Smooth muscle cell of the brain vasculature (primary cell): ENCODE results near the gene TRHDE.

Source experiments
- DNase-seq: peaks from one replicate; pipeline ENCODE4 v3.0.0-alpha.2; 2012; ENCODE audit warnings: low read depth, low spot score

Gene TRHDE

DNA sequence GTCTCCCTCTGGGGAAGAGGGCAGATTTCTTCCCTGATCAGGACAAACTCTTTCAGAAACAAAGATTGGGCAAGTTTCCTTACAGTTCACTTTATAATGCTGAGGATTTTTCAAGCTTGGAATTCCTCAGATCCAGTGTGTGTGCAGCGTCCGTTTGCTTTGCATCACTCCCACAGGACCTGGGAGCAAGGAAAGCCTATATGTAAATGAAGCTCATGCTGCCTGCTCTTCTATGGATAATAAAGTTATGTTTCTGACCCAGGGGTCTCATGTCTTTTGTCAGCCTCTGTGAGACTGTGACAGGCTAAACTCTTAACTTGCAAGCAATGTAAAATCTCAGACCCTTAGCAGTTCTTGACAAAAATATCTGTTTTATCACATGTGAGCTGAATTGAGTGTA is 41.6 kb downstream of the TRHDE start:
- no peak for DNase-seq

DNA sequence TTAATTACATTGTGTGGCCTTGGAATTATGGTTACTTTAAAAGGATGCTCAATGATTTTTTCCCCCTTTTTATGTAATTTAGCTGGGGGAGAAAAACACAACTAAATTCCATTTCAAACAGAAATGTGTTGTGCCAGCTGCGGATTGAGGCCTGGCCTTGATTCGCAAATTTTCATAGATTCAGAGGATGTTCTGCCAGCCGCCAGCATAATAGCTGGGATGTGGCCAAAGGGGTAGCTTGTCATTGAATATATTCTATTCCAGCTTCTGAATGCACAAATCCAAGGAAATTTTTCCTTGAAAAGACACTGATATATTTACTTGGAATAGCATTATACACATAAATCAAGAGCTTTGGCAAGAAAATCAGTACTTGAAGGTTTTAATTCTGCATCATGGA is 43.7 kb downstream of the TRHDE start:
- no peak for DNase-seq

DNA sequence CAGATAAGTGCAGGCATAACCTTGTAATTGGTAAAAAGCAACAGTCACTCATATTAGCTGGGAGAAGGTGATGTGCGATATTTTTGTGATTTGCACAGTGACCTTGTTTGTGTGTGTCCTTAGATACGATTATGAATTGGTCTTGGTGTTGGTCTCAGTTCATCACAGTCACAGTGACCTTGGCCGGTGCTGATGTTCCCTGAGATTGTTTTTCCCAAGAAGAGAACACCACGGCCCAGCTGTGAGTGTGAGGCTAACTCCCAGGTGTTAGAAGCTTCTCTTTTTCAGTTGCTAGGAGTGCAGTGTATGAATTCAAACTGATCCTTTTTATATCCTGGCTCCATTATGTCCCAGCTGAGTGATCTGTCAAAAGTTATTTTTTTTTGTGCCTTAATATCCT is 46.2 kb downstream of the TRHDE start:
- no peak for DNase-seq

DNA sequence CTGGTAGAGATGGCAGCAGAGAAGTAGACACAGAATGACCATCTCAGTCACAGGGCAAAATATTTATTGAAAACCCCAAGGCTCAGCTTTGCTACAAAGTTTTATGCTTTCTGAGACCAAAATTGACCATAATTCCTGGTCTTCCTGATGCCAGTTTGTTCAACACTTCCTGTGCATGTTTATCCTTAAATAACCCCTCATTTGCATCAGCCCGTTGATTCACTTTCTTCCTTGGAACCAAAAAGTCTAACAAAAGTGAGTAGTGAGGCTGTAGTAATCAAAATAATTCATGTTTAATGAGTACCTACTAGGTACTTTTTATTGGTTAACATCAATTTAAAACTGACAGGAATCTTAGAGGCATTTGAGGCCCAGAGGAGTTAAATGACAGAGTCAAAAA is 51.7 kb downstream of the TRHDE start:
- no peak for DNase-seq

DNA sequence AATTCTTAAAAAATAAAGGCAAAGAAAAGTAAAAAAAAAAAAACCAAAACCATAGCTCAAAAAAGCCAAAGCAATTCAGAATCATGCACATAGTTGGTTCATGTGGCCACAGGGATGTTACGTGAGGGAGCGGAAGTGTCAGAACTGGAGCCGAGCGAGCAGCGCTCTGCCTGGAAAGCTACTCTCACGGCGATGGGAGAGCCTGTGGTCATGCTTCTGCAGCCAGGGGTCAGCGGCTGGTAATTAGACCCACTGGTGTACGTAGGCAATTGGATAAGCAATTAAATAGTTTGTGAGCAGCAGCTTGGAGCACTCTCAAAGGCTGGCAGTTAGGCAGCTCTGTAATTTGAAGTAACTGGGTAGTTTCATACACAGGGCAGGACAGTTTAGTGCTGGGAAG is 58.1 kb downstream of the TRHDE start:
- no peak for DNase-seq

DNA sequence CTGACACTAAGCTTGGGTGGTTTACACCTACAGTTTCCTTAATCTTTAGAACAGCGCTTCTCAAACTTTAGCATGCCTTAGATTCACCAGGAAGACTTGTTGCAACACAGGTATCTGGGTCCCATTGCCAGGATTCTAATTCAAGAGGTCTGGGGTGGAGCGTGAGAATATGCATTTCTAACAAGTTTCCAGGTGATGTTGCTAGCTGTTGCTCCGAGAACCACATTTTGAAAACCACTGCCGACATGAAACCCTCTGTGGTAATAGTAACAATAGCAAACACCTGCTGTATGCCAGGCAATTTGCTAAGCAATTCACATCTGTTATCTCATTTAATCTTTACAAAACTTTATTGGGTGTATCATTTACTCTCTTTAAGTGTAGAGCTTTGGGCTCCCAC is 58.6 kb downstream of the TRHDE start:
- DNase-seq = no peak

DNA sequence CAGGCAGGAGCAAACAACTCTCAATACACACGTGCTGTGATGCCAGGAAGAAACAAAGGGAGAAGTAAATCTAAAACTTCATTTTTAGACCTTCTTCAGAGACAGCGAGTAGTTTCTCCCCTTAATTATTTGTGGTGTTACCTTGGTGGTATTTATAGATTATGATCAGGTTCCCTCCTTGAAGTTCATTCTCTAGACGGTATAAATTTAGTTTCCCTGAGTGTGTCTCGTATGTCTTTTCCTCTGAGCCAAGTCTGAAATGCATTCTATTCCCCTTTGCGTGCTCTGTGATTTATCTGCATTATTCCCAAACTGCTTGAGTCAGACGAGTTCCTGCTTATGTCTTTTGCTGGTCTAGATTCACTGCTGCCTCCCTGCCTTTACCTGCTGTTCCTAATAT is 65.2 kb downstream of the TRHDE start:
- no peak for DNase-seq

DNA sequence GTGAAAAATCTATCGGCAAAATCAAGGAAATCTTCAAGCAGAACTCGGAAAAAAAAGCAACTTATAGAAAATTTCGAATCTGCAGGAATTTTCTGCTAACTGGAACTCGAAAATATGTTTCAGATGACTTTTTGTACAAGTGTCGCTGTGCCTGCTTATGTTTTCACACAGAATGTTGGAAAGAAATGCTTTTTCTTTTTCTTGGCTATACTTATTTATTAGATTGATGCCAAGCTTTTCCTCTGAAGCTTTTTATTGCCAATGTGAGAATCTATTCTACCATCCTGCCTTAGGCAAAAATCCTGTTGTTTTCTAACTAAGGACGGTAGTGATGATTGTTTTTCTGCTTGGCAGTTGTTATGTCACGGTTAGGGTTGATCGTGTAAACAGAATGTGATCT is 65.8 kb downstream of the TRHDE start:
- DNase-seq = no peak

DNA sequence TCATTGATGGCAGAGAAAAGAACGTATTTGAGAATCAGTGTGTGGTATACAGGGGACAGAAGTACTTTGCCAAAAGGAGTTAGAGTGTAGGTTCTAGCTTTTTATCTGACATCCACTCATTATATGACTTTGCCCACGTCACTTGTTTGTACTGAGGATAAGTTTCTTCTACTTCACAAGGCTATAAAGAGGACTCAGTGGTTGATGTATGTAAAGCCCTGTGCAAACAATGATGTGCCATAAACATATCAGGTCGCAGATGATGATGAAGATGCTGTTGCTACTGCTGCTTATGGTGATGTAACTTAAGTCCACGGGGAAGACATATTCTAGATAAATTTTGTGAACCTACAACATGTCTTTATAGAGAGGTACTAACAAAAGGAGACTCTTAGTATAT is 66.3 kb downstream of the TRHDE start:
- no peak for DNase-seq

DNA sequence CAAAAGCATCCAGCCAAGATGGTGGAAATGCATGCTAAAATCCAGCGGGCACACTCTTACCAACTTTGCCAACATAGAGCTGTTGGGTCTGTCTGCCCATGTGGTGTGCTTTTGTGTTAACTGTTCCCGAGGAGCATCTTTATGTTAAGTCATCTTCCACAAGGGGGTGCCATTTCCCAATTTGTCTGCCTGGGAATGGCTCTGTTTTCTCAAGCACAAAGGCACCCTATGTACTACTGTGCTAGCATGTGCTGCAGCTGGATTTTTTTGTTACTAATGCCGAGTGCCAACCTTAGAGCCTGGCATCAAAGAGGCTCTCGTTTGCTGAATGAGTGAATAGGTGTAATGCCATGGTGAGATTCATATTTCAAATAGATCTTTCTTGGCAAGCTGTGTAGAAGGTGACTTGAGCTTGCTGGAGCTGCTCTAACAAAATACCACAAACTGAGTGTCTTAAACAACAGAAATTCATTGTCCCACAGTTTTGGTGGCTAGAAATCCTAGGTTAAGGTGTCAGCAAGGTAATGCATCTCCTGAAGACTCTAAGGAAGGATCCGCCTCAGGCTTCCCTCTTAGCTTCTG is 74.3 kb downstream of the TRHDE start:
- DNase-seq = peak; percentile 68

DNA sequence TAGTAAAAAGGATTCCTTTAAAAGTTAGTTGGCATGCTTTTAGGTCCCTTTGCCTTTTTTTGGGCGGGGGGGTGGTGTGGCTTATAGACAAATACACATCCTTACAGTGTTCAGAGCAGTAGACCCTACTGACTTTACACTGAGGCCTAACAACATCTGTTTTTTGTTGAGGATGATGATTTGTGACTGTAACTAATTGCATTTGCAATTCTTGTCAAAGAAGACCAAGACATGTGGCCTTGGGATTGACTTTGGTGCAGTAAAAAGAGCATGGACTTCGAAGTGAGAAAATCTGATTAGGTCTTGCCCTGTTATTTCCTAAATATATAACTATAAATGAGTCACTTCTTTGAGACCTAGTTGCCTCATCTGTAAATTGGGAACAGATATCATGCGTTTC is 77.3 kb downstream of the TRHDE start:
- no peak for DNase-seq

DNA sequence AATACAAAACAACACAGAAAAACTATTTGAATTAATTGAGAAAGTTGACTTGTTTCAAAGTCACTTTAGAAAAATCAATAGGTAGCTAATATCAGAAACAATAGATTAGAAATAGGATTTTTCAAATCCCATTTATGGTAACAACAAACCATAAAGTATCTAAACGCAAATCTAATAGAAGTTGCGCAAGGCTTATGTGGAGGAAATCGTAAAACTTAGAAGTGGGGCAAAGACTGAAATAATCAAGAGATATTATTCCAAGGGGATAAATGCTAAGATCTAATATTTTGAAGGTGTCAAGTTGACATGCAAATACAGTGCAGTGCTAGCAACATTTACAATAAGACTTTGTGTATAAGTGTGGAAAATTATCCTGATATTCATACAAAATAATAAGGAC is 87.2 kb downstream of the TRHDE start:
- DNase-seq = no peak

DNA sequence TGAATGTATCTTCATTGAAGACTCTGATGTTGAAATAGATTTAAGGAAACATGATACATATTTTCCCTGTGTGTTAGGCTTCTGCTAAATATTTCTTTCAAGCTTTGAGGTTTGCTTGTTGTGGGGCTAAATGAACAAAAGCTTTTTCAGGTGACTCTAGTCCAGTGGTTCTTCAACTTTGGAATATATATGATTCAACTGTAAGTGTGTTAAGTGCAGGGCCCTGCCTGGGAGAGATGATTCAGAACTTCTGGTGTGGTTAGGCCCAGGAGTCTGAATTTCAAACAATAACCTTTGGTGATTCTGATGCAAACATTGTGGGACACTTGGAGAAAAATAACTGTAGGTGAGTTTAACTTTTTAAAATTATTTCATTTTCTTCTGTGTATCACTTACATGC is 93.0 kb downstream of the TRHDE start:
- DNase-seq = no peak

DNA sequence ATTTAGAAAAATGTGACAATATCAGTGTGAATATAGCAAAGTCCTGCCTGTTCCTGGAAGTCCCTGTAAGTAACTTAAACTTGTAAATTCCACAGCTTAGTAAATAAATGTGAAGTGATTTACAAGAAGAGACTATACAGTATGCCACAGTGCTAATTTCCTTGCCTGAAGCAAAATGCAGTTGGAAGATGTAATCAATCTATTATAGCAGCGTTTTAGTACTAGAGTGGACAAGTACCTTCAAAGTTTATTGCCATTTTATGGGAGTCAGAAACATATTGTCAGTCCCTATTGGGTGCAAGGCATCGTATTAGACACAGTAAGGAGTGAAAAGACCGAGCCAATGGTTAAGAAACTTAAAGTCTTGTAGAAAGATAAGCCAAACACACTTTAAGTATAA is 94.1 kb downstream of the TRHDE start:
- DNase-seq = no peak

DNA sequence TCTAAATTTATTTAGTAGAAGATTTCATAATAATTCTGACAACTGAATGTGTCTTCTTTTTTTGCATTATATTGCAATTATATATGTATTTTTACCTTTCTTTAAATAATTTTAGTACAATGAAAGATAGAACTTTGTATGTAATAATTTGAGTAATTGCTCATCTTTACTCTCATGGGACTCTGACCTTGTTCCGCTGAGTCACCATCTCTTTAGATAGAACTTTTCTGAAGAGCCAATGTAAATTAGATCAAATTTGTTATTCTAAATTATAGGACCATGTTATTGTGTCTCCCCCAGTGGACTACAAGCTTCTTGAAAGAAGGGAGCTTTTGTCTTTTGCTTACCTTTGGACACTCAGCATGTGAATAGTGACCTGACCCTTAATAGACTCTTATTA is 96.1 kb downstream of the TRHDE start:
- no peak for DNase-seq

DNA sequence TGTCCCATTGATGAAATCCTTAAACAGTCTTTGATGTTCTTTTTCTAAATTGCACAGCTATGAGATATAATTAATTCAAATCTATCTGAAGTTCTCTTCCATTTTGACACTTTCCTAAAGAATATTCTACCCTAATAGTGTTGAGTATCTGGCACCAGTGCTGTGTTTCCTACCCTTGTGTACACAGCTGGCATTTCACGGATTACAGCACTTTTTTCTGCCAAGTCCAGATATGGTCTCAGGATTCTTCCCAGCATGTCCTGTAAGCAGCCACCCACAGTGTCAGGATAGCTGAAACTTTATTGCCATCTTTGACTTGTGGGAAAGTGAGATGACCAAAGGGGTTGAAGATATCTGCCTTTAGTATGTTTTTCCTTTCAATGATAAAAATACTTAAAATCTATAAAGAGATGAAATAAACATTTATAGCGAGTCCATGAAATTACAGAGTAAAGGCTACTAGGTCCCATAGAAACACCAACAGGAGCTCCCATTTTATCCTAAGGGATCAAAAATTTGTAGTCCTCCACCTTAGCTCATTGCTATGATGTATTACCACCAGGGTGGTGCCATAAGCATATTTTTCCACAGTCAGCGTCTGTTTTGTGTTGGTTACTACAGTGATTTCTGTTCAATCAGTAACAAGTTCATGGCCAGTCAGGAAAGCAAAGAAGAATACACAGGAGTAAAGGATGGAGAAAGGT is 96.7 kb downstream of the TRHDE start:
- peak; percentile 7 for DNase-seq

DNA sequence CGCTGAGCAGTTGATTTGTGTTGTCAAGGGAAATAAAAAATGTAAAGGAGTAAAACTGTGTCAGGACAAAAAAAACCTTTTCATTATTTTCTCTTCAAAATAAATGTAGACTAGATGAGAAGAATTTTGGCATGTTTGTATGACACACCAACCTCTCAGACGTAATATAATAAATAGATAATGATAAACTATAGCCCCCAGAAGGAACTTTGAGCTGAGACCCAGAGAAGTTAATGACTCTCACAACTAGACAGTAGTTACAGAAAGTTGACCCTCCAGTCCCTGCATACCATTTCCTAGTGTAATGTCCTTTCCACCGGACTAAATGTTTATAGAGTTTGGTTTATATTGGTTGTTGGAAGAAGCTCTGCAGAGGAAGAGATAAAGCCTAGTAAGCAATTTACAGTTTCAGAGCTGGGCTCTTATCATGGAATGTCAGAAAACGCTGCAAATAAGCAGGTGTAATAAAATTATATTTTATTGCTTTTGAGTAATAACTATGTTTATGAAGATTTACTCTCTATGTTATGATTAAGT is 97.3 kb downstream of the TRHDE start:
- no peak for DNase-seq

DNA sequence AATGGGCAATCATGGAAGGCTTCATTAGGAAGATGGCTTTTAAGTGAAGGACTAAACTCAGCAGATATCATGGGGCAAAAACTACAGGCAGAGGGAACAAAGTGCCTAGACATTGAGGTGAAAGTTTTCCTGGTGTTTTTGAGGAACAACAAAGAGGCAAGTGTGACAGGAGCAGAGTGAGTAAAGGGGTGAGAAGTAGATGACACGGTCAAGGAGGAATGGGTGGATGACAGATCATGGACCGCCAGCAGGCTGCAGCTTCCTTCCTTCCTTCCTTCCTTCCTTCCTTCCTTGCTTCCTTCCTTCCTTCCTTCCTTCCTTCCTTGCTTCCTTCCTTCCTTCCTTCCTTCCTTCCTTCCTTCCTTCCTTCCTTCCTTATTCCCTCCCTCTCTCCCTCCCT is 108.3 kb downstream of the TRHDE start:
- DNase-seq = no peak

DNA sequence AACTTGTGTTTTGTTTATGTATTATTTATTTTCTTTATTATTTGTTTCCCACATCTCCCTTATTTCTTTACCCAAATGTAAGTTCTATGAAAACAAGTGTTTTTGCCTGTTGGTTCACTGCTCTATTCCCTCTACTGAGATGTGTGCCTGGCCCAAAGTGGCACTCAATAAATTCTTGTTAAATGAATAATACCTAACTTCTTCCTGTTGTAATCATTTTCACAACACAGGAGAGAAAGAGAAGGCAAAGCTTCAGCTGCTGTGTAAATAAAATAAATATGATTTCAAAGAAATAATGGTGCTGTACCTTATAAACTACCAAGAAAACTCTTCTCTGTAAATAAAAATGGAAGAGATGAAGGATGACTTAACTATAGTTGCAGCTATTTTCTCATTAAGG is 116.2 kb downstream of the TRHDE start:
- no peak for DNase-seq

DNA sequence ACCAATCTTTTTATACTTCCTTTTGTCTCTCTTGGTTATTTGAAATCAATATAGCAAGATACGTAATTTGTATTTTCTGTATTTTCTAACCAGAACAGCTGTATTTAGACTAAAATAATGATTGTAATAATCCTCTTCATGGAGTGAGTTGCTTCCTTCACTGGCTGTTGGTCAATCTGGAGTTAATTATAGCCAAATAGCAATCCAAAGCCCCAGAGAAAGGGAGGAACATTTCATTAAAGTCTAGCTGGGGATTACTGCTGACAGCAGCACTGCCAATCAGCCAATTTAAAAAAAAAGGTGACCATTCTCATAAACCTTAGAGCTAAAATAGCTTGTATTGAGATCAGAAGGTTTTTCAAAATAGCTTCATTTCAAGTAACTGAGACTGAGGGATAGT is 118.0 kb downstream of the TRHDE start:
- DNase-seq = no peak

DNA sequence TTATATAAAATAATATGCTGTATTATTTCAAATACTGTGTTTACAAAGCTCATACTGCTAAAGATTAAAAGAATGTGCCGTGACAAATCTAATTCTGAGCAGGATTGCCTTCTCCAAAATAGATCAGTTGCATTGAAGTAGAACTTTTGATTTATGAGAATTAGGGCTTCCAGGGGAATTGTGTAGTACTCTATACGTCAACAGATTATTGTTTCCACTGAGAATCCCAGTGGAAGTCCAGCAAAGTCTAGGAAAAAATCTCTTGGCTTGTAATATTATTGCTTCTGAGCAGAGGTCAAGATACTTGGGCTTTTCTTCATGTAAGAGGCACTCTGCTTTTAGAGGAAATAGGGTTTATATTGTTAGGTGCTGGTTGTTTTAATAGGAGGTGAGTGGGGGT is 133.9 kb downstream of the TRHDE start:
- DNase-seq = no peak

DNA sequence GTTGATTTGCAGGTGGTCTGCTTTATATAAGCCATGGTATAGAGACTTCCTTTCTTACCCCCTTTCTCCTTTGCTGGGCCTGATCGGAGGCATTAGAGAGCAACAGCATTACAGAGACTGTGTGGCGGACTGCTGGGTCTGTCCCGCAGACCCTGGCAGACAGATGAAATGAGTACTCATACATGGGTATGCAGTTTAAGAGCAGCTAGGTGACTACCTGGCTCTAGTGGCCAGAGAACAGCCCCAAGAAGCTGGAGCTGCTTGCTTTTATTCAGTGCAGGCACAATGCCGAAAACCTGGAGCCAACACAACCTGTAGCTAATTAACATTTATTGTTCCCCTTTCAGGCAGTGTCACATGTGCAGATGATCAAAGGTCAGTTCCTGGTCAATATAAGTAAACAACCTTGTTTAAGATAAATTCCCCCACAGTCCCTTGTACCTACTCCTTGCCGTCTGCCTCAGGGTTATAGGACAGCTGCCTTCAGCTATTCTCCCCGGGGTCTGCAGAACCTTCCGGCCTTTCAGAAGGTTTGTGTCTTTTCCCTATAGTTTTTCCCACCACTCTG is 160.0 kb downstream of the TRHDE start:
- no peak for DNase-seq

DNA sequence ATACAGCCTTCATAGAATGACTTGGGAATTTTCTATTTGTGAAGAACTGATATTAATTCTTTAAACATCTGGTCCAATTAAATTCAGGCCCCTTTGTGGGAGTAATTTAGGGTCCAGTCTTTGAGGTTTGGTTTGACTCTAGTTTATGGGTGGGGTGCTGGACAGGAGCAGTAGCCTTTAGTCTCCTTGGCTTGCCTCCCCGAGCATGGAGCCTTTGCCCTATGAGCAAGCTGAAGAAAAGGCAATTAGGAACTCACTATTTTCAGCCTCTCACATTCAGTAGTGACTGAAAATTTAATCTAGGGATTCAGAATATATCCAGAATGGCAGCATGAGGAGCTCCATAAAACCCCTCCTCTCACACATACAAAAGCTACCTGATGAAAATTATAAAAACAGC is 161.1 kb downstream of the TRHDE start:
- no peak for DNase-seq
